ENCODE results near the gene ZFAND3. TPM values are rescaled to one million over a fixed set of nuclear protein-coding genes. Genes with fewer than 3 reads are reported as not detected.

The ZFAND3 gene
- total and polyA plus RNA-seq, 10 of the 15 experiments (the other 5 are each of a cell fraction or from before 2014, with no cell fraction given): 0.90 to 34.4 (median 16.3) TPM

DNA sequence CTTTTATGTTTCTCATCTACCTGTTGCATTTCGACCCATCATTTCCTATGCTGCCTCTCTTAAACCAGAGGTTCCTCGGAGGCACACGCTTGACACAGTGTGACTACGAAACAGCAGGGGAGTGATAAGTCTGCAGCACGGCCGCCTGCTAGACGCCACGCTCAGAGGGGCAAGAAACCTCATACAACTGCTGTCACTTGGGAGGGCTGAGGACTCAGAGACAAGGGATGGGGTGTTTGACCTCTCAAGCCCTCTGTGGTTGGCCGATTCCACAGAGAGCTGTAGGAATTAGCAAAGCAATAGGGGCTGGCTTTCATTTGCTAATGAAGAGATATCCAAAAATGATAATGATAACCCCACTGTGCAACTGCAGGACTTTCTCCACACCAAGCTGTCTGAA lies 372.5 kb downstream of the ZFAND3 start:
- RAD21 ChIA-PET (ENCODE audit: unreplicated experiment): no interaction called here
- Histone ChIP-seq H2AFZ (ENCODE audit: control insufficient read depth, low read depth, low read length) (no peak overlapping the region), H3K27me3 (replicated peaks in 1 of 2; ENCODE audit: control insufficient read depth in 2 of 2, insufficient read depth in 2 of 2, low read length in 1 of 2) (no peaks in the 10 kb centered on the region), H3K9me3 (replicated peaks; ENCODE audit: control insufficient read depth, insufficient read depth, low read length) (no peaks in the 10 kb centered on the region), H3K79me2 (ENCODE audit: control insufficient read depth, insufficient read depth, low read length) (no peaks in the 10 kb centered on the region), H3K4me1 (ENCODE audit: control insufficient read depth, insufficient read depth, low read length) (no peaks in the 10 kb centered on the region), H3K9ac (ENCODE audit: control insufficient read depth, insufficient read depth, low read length) (no peak overlapping the region), H3K4me2 (ENCODE audit: control insufficient read depth, insufficient read depth) (no peak overlapping the region), H3K4me3 (no peak overlapping the region), H4K20me1 (ENCODE audit: control insufficient read depth, insufficient read depth) (no peaks in the 10 kb centered on the region), H3K36me3 (ENCODE audit: control insufficient read depth in 2 of 2, insufficient read depth in 2 of 2, low read length in 1 of 2) (no peaks in the 10 kb centered on the region; a peak in 1 of 4 replicates), H3K27ac (ENCODE audit: control insufficient read depth, insufficient read depth) (no peak overlapping the region)
- intact Hi-C loops (cut with micrococcal nuclease; ENCODE audit: unreplicated experiment) (no loop called here), in situ Hi-C loops (cut with MboI) (no loop called here)
- BruUV-seq (replicated peaks): no TSS peak
- FAIRE-seq (no peak), ATAC-seq (no peak), DNase-seq (ENCODE audit: low read depth, low spot score) (no peak)
- CTCF ChIA-PET: no interaction called here
- POLR2A ChIA-PET: no interaction called here
- SMC1A ChIA-PET (ENCODE audit: uncharacterized antibody, unreplicated experiment): no interaction called here
- WGBS (ENCODE audit: insufficient coverage, insufficient replicate concordance, low lambda C conversion rate, missing lambda C conversion rate): 79% methylated on average over 9 of the region's 9 CpGs
- TF ChIP-seq SIN3A (IDR thresholded peaks at IDR 0.05; ENCODE audit: low read depth, low read length) (no peak), SRF (IDR thresholded peaks at IDR 0.05; ENCODE audit: low read depth in 2 of 2, low read length in 2 of 2) (no peak), RB1 (IDR thresholded peaks at IDR 0.05; ENCODE audit: borderline replicate concordance) (no peak), CREB1 (IDR thresholded peaks at IDR 0.05; ENCODE audit: low read depth) (no peak), TCF3 (IDR thresholded peaks at IDR 0.05; ENCODE audit: borderline replicate concordance, insufficient read depth, low read depth, low read length) (no peak), MYB (IDR thresholded peaks at IDR 0.05; ENCODE audit: borderline replicate concordance, low read depth, low read length) (no peak), MXI1 (IDR thresholded peaks at IDR 0.05; ENCODE audit: low read depth, low read length) (no peak), RUNX3 (IDR thresholded peaks at IDR 0.05; ENCODE audit: low read length) (no peak), TCF12 (IDR thresholded peaks at IDR 0.05; ENCODE audit: low read depth, low read length) (no peak), MYC (IDR thresholded peaks at IDR 0.05; ENCODE audit: insufficient read depth, insufficient read length, insufficient replicate concordance, low read length, severe bottlenecking) (no peak), PAX8 (IDR thresholded peaks at IDR 0.05) (no peak), BMI1 (IDR thresholded peaks at IDR 0.05; ENCODE audit: borderline replicate concordance) (no peak), PML (IDR thresholded peaks at IDR 0.05; ENCODE audit: low read length) (no peak), EGR1 (IDR thresholded peaks at IDR 0.05; ENCODE audit: borderline replicate concordance in 1 of 2, low read depth in 2 of 2, low read length in 2 of 2) (no peak), HDAC2 (IDR thresholded peaks at IDR 0.05) (no peak)
- TF ChIP-seq, protein P1, sequence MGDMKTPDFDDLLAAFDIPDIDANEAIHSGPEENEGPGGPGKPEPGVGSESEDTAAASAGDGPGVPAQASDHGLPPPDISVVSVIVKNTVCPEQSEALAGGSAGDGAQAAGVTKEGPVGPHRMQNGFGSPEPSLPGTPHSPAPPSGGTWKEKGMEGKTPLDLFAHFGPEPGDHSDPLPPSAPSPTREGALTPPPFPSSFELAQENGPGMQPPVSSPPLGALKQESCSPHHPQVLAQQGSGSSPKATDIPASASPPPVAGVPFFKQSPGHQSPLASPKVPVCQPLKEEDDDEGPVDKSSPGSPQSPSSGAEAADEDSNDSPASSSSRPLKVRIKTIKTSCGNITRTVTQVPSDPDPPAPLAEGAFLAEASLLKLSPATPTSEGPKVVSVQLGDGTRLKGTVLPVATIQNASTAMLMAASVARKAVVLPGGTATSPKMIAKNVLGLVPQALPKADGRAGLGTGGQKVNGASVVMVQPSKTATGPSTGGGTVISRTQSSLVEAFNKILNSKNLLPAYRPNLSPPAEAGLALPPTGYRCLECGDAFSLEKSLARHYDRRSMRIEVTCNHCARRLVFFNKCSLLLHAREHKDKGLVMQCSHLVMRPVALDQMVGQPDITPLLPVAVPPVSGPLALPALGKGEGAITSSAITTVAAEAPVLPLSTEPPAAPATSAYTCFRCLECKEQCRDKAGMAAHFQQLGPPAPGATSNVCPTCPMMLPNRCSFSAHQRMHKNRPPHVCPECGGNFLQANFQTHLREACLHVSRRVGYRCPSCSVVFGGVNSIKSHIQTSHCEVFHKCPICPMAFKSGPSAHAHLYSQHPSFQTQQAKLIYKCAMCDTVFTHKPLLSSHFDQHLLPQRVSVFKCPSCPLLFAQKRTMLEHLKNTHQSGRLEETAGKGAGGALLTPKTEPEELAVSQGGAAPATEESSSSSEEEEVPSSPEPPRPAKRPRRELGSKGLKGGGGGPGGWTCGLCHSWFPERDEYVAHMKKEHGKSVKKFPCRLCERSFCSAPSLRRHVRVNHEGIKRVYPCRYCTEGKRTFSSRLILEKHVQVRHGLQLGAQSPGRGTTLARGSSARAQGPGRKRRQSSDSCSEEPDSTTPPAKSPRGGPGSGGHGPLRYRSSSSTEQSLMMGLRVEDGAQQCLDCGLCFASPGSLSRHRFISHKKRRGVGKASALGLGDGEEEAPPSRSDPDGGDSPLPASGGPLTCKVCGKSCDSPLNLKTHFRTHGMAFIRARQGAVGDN (IDR thresholded peaks at IDR 0.05): no peak
- TF ChIP-seq, protein P2, sequence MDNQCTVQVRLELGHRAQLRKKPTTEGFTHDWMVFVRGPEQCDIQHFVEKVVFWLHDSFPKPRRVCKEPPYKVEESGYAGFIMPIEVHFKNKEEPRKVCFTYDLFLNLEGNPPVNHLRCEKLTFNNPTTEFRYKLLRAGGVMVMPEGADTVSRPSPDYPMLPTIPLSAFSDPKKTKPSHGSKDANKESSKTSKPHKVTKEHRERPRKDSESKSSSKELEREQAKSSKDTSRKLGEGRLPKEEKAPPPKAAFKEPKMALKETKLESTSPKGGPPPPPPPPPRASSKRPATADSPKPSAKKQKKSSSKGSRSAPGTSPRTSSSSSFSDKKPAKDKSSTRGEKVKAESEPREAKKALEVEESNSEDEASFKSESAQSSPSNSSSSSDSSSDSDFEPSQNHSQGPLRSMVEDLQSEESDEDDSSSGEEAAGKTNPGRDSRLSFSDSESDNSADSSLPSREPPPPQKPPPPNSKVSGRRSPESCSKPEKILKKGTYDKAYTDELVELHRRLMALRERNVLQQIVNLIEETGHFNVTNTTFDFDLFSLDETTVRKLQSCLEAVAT (IDR thresholded peaks at IDR 0.05): no peak
- TF ChIP-seq, protein P3, sequence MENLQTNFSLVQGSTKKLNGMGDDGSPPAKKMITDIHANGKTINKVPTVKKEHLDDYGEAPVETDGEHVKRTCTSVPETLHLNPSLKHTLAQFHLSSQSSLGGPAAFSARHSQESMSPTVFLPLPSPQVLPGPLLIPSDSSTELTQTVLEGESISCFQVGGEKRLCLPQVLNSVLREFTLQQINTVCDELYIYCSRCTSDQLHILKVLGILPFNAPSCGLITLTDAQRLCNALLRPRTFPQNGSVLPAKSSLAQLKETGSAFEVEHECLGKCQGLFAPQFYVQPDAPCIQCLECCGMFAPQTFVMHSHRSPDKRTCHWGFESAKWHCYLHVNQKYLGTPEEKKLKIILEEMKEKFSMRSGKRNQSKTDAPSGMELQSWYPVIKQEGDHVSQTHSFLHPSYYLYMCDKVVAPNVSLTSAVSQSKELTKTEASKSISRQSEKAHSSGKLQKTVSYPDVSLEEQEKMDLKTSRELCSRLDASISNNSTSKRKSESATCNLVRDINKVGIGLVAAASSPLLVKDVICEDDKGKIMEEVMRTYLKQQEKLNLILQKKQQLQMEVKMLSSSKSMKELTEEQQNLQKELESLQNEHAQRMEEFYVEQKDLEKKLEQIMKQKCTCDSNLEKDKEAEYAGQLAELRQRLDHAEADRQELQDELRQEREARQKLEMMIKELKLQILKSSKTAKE (IDR thresholded peaks at IDR 0.05; ENCODE audit: low read depth, poor library complexity, severe bottlenecking): no peak
